Central memory CD8-positive, alpha-beta T cell (primary cell): ENCODE data around the gene ANKRD13A.
"Not testable (repeated sequence)": the region's sequence is repeated elsewhere in the genome, so short reads cannot be mapped to it uniquely, and the experiment has no call there.

Source experiments
- ATAC-seq: fragments of 150-1000 bp; cut with Tn5 transposase; replicated peaks from 2 replicates; pipeline ENCODE4 v1.10.0; 2022; ENCODE audit warnings: mild to moderate bottlenecking, moderate FRiP score, moderate number of reproducible peaks; ENCODE audit not compliant: poor library complexity, severe bottlenecking; ENCODE audit errors: extremely low read depth
- DNase-seq, 2 donors: peaks; one replicate each; pipeline ENCODE4 v3.0.0; 2021; ENCODE audit warnings: low spot score in 2 of 2
- H3K27ac Mint-ChIP-seq: one replicate; pipeline ENCODE4 v1.8.0; 2022; ENCODE audit warnings: low read depth, mild to moderate bottlenecking, moderate library complexity, mixed read lengths
- H3K27me3 Mint-ChIP-seq: one replicate; pipeline ENCODE4 v1.8.0; 2022; ENCODE audit warnings: mixed read lengths
- H3K36me3 Mint-ChIP-seq: one replicate; pipeline ENCODE4 v1.8.0; 2022; ENCODE audit warnings: mild to moderate bottlenecking, moderate library complexity, mixed read lengths; ENCODE audit not compliant: insufficient read depth
- H3K4me1 Mint-ChIP-seq: one replicate; pipeline ENCODE4 v1.8.0; 2022; ENCODE audit warnings: mixed read lengths
- H3K4me3 Mint-ChIP-seq: one replicate; pipeline ENCODE4 v1.8.0; 2022; ENCODE audit warnings: mild to moderate bottlenecking, moderate library complexity, mixed read lengths
- H3K9me3 Mint-ChIP-seq: one replicate; pipeline ENCODE4 v1.8.0; 2022; ENCODE audit warnings: mixed read lengths

Gene ANKRD13A

GRCh38 chr12:110002676-110003515 lies 3.7 kb downstream of the ANKRD13A start:
- ATAC-seq (no peak), DNase-seq (no peak)
- Mint-ChIP-seq H3K9me3 (no peaks in the 10 kb centered on the region), H3K27me3 (no peaks in the 10 kb centered on the region), H3K4me1 (peaks cover 49% of the 10 kb centered on the region), H3K36me3 (peaks cover 14% of the 10 kb centered on the region), H3K4me3 (peak overlapping the region; percentile 6), H3K27ac (no peak overlapping the region)

- Mint-ChIP-seq H3K36me3 (peaks cover 14% of the 10 kb centered on the region), H3K4me3 (peak overlapping the region; percentile 9), H3K27me3 (no peaks in the 10 kb centered on the region), H3K9me3 (no peaks in the 10 kb centered on the region), H3K27ac (peak overlapping the region; percentile 59), H3K4me1 (peaks cover 51% of the 10 kb centered on the region)
- ATAC-seq (peak; percentile 65), DNase-seq (no peak)
These were observed 5.4 kb downstream of the ANKRD13A start for GRCh38 chr12:110004598-110004997.

- Mint-ChIP-seq H3K27me3 (no peaks in the 10 kb centered on the region), H3K9me3 (no peaks in the 10 kb centered on the region), H3K27ac (no peak overlapping the region), H3K36me3 (peaks cover 13% of the 10 kb centered on the region), H3K4me3 (peak overlapping the region; percentile 22), H3K4me1 (peaks cover 51% of the 10 kb centered on the region)
- DNase-seq, result no peak
- peak; percentile 54 for ATAC-seq
These were observed 6.2 kb downstream of the ANKRD13A start for GRCh38 chr12:110005319-110005973.

DNA sequence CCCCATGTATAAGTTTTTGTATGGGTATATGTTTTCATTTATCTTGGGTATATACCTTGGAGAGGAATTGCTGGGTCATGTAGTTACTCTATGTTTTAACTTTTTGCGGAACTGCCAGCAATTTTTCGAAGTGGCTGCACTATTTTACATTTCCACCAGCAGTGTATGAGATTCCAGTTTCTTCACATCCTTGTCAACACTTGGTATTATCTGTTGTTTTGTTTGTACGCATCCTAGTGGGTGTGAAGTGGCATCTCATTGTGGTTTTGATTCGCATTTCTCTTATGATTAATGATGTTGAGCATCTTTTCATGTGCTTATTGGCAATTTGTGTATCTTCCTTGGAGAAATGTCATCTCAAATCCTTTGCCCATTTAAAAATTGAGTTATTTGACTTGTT lies 6.9 kb downstream of the ANKRD13A start:
- ATAC-seq, result no peak

GRCh38 chr12:110007881-110008280 lies 8.7 kb downstream of the ANKRD13A start:
- no peaks in the 10 kb centered on the region for H3K9me3 Mint-ChIP-seq
- DNase-seq (no peak), ATAC-seq (no peak)
- H3K4me1 Mint-ChIP-seq, result peaks cover 66% of the 10 kb centered on the region
- peaks cover 20% of the 10 kb centered on the region for H3K36me3 Mint-ChIP-seq
- H3K4me3 Mint-ChIP-seq, result peak overlapping the region; percentile 27
- H3K27ac Mint-ChIP-seq, result no peak overlapping the region
- H3K27me3 Mint-ChIP-seq, result no peaks in the 10 kb centered on the region

More for the DNA sequence above, 6.9 kb downstream of the ANKRD13A start:
- Mint-ChIP-seq H3K36me3 (peaks cover 13% of the 10 kb centered on the region), H3K4me1 (peaks cover 54% of the 10 kb centered on the region), H3K27ac (no peak overlapping the region), H3K4me3 (no peak overlapping the region), H3K9me3 (no peaks in the 10 kb centered on the region), H3K27me3 (no peaks in the 10 kb centered on the region)
- no peak for DNase-seq

DNA sequence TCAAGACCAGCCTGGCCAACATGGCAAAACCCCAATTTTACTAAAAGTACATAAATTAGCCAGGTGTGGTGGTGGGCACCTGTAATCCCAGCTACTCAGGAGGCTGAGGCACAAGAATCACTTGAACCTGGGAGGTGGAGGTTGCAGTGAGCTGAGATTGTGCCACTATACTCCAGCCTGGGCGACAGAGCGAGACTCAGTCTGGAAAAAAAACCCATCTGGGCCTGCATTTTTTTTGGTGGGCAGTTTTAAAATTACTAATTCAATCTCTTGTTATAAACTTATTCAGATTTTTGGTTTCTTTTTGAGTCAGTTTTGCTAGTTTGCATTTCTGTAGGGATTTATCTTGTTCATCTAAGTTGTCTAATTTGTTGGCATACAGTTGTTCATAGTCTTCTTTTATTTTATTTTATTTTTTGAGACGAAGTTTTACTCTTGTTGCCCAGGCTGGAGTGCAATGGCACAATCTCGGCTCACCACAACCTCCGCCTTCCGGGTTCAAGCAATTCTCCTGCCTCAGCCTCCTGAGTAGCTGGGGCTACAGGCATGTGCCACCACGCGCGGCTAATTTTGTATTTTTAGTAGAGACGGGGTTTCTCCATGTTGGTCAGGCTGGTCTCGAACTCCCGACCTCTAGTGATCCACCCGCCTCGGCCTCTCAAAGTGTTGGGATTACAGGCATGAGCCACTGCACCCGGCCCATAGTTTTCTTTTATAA lies 9.6 kb downstream of the ANKRD13A start:
- H3K27me3 Mint-ChIP-seq, DNase-seq, ATAC-seq, H3K9me3 Mint-ChIP-seq: not testable (repeated sequence)
- Mint-ChIP-seq H3K27ac (peak overlapping the region; percentile 0), H3K4me1 (peaks cover 56% of the 10 kb centered on the region), H3K4me3 (peak overlapping the region; percentile 49), H3K36me3 (peaks cover 25% of the 10 kb centered on the region)

- no peaks in the 10 kb centered on the region for H3K9me3 Mint-ChIP-seq
- peak; percentile 66 for ATAC-seq
These were observed 11.9 kb downstream of the ANKRD13A start for GRCh38 chr12:110010853-110011723.

DNA sequence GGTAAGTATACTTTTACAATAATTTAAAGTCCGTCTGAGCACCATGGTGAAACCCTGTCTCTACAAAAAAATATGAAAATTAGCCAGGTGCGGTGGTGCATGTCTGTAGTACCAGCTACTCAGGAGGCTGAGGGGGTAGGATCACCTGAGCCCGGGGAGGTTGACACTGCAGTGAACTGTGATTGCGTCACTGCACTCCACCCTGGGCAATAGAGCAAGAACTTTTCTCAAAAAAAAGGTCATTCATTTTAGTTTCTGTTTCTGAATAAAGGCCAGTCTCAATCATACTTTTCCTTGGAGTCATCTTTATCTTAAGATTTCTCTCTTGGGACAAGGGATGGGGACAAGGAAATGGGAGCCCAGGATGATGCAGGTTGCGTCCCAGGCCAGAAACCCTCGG lies 12.9 kb downstream of the ANKRD13A start:
- peak overlapping the region; percentile 69 for H3K4me3 Mint-ChIP-seq
- H3K9me3 Mint-ChIP-seq, result no peaks in the 10 kb centered on the region
- H3K36me3 Mint-ChIP-seq, result peaks cover 37% of the 10 kb centered on the region
- ATAC-seq (peak; percentile 55), DNase-seq (no peak)
- H3K27me3 Mint-ChIP-seq, result no peaks in the 10 kb centered on the region
- H3K27ac Mint-ChIP-seq, result peak overlapping the region; percentile 83
- H3K4me1 Mint-ChIP-seq, result peaks cover 56% of the 10 kb centered on the region

More at GRCh38 chr12:110010853-110011723, 11.9 kb downstream of the ANKRD13A start:
- Mint-ChIP-seq H3K27me3 (no peaks in the 10 kb centered on the region), H3K27ac (peak overlapping the region; percentile 50), H3K4me1 (peaks cover 56% of the 10 kb centered on the region), H3K4me3 (peak overlapping the region; percentile 69), H3K36me3 (peaks cover 33% of the 10 kb centered on the region)
- DNase-seq, result no peak

GRCh38 chr12:110012659-110013058 lies 13.4 kb downstream of the ANKRD13A start:
- Mint-ChIP-seq H3K9me3 (no peaks in the 10 kb centered on the region), H3K36me3 (peaks cover 43% of the 10 kb centered on the region), H3K27ac (peak overlapping the region; percentile 83), H3K27me3 (no peaks in the 10 kb centered on the region), H3K4me1 (peaks cover 56% of the 10 kb centered on the region), H3K4me3 (peak overlapping the region; percentile 69)
- DNase-seq (no peak), ATAC-seq (no peak)

GRCh38 chr12:110015132-110015531 lies 15.9 kb downstream of the ANKRD13A start:
- H3K36me3 Mint-ChIP-seq, result peaks cover 59% of the 10 kb centered on the region
- peak overlapping the region; percentile 63 for H3K27ac Mint-ChIP-seq
- no peaks in the 10 kb centered on the region for H3K27me3 Mint-ChIP-seq
- DNase-seq, result no peak
- no peak overlapping the region for H3K4me3 Mint-ChIP-seq
- no peaks in the 10 kb centered on the region for H3K9me3 Mint-ChIP-seq
- ATAC-seq, result no peak
- H3K4me1 Mint-ChIP-seq, result peaks cover 36% of the 10 kb centered on the region

- Mint-ChIP-seq H3K4me3 (no peak overlapping the region), H3K27ac (no peak overlapping the region), H3K4me1 (no peaks in the 10 kb centered on the region), H3K36me3 (peaks cover 59% of the 10 kb centered on the region), H3K9me3 (no peaks in the 10 kb centered on the region), H3K27me3 (no peaks in the 10 kb centered on the region)
- DNase-seq (no peak), ATAC-seq (no peak)
These were observed 21.7 kb downstream of the ANKRD13A start for GRCh38 chr12:110020956-110021355.
